Mesenteric fat pad (tissue), 1 donor: ENCODE measurements around the gene TMEM185B. TPM values are rescaled to one million over a fixed set of nuclear protein-coding genes. Genes with fewer than 3 reads are reported as not detected.

Source experiments
- total RNA-seq: library from RNA; stranded (reverse); fragmentation: NEBNext Ultra II Directional; extraction: Animal tissue kit (Norgen Biotek cat#: 25700); gene quantifications from one replicate; pipeline ENCODE4 v1.2.1, GENCODE V29; 2021
- donor health status: DM: yes; HTN: yes; CAD: no.

Gene TMEM185B
- total RNA-seq, 1 donor from 2014 or later: 20.4 TPM

Other genes with a start within 250 kb of the TMEM185B start
- 13.3 TPM for gene EPB41L5, start 210.3 kb downstream of the TMEM185B start, total RNA-seq
- 50.8 TPM for gene RALB, start 29.5 kb upstream of the TMEM185B start, total RNA-seq
- gene INHBB, start 122.7 kb upstream of the TMEM185B start, total RNA-seq: 54.8 TPM